Stimulated activated CD8-positive, alpha-beta memory T cell treated with anti-CD3 and anti-CD28 coated beads, Interleukin-2, amount 100 ng/mL, for 1 hour (primary cell): ENCODE data around the gene LRRC46.

Experiments used
- DNase-seq, 2 donors: peaks; one replicate each; pipeline ENCODE4 v3.0.0-alpha.2; 2020; ENCODE audit warnings: low read depth in 2 of 2

The LRRC46 gene

DNA sequence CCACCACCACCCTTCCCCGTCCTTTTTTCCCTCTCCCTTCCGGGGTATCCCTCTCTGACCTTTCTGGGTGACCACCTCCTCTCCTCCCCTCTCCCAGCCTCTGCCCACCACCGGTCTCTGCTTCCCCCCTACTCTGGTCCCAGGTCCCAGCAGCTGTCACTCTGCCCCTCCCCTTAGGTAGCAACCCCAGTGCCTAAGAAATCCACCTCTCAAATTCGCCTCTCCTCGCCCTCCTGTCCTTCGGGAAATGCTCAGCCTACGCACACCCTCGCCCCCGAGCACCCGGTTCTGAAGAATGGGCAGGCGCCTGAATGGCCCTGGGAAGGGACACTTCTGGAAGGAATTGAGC is 20.3 kb downstream of the LRRC46 start:
- DNase-seq: no peak

DNA sequence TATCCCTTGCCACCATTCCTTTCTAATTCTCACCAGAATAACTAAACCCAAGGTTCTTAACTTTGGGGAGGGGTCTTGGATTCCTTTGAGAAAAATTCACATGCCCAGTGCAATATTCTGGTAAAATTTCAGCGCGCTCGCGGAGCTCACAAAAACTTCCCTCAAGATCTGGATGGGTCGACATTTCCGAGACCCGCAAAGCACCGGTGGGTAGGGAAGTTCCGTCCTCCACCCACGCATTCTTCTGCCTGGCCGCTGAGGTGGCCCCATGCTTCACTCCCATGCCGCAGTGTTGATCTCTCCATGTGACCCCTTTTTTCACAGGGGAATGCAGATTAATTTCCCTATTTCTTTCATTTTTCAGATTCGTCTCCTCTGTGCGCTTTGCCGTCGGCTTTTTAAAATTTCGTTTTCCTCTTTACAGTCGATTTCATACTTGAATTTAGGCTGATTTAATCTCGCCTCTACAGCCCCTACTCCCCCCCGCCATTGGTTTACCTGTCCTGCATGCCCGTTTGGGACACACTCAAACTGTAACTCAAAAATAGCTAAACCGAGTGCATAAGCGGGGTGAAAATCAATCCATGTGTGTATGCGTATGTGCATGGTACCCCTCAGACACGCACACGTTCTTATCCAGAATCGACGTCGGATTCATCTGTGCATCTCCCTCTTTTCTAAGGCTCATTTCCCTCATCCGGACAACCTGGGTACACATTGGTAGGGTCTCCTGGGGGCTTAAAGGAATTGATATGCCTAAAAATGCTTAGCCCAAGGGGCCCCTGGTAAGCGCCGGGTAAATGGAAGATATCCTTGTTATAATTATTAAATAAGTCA is 20.9 kb downstream of the LRRC46 start:
- no peak for DNase-seq

DNA sequence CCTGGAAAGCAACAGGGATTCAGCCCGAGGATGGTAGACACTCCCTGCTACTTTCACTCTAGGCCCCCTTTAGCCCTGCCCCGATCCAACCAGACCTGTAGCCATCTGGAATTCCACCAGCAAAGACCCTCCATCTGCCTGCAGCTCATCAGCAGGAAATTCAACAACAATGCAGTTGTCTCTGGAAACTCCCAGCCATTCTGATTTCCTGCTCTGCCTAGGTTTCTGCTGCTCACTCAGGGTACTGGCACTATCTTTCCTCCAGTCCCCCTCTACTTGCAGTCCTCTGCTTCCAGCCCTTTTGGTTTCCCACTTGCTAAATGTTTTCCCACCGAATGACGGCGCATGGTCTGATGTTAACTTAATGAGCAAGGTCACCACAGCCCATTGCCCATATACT is 22.1 kb downstream of the LRRC46 start:
- no peak for DNase-seq

DNA sequence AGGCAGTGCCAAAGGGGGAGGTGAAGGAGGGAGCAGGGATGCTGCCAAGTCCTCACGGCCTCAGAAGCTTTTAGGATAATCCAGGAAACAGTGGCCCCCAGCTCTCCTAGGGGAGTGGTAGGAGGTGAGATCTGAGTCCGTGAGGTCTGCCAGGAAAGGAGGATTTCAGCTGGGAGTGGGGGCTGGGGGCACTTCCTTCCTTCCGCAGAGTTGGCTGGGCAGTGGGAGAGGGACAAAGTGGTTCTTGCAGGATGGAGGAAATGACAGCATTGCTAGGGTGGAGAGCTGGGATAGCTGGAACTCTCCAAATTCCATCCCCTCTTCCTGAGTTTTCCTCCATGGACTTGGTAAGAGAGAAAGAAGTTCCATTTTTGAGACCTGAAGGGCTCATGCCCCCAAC is 24.3 kb downstream of the LRRC46 start:
- no peak for DNase-seq

DNA sequence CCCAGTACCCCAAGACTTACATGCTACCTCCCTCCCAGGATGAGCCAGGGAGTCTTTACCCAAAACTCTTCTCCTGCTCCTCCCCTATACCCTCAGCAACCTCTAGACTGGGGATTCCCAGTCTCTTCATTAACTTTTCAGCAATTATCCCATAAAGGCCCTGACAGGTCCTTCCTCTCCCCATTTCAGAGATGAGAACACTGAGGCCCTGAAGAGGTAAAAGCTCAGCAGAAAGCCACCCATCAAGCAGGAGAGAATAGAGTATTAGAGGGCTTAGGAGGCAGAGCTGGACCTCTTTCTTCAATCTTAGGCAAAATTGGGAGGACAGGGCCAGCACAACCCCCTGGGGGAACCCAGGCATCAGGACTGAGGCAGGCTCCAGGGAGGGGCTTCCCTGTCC is 25.4 kb downstream of the LRRC46 start:
- DNase-seq: no peak

DNA sequence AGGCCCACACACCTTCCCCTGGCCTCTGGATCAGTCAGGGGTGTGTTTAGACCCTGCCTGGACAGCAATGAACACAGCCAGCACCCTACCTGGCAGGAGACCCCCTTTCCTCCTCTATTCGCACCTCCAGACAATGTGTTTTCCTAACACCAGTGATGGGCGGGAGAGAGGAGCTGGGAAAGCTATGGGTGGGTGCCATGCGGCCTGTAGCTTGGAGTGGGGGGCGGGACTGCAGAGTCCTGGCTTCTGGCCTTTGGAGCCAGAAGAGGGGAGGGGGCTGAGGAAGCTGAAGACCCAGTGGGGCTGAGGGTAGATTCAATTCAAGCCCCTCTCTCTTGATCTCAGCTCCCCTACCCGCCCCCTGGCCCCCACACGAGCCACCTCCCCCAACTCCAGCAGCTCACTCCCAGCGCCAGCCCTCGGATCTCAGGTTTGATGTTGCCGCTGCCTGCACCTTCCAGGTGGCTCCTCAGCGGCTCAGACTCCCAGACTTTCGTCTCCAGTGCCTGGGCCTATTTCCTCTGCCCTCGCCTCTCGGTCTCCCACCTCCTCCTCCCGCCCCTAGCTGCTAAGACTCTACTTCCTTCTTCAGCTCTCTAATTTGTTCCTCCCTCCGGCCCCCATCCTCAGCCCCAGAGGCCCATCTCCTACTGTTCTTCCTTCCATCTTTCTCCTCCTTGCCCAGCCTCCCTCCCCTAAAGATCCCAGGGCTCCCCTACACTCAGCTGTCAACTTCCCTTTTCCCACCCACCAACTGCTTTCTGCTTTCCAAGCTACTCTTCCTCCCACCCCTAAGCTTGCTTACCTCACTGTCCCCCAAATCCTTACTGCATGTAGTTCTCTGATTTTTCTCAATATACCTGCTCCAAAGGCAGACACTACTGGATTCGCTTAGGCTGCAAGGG is 26.3 kb downstream of the LRRC46 start:
- no peak for DNase-seq

DNA sequence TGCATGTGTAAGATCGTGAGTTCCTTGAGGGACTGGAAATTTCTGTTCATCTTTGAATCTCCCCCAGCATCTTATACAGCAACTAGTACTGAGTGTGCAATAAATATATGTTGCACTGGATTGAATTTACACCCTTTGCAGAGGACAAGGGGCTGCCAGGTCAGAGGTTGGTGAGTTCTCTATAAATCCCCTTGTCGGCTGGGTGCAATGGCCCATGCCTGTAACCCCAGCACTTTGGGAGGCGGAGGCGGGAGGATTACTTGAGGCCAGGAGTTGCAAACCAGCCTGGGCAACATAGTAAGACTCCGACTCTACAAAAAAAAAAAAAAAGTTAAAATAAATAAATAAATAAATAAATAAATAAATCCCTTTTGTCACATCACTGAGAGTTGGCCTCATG is 28.9 kb downstream of the LRRC46 start:
- no peak for DNase-seq

DNA sequence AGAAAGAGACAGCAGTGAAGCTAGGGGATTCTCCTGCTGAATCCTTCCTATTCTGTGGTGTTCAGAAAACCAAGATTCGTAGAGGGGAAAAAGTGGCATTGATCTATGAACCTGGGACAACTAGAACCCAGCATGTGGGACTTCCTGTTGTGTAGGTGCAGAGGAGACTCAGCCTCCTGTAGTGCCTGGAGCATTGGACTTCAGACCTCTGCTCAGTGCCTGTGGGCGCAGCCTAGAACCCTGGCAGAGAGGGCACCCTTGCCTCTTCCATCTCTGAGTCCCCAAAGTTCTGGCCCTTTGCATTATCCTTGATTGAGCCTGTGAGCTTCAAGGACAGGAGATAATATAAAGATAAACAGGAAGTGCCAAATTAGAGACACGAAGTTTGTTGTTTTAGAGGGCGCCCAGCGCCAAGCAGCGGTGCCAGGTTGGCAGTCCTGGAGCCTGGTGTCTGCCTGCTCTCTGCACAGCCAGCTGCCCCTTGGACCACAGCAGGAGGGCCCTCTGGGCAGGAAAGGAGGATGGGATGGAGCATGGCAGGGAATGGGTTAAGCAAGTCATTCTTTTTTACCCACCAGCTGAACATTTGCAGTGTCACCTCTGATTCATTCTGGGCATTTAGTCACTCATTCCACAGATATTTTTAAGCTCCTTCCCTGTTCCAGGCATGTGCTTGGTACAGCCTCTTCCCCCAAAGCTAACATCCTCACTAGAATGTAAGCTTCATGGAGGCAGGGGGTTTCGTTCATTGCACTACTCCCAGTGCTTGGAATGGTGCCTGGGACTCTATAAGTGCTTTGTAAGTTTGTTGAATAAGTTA is 31.4 kb downstream of the LRRC46 start:
- no peak for DNase-seq

DNA sequence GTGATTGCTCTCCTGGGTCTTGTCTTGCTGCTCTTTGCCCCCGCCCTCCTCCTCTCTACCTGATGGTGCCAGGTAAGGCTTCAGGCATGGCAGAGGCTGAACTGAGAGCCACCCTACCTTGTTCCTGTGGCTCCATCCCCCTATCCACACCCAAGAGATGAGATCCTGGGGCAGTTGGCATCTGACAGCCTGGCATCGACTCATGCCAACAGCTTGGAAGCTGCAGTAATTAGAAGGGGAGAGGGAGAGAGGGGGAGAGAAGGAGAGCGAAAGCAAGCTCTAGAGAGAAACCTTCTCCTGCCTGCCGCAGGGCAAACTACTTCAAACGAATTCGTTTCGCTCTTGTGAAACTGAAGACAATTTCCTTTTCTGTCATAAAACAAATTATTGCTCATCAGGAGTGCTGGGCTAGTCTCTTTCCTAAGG is 33.3 kb downstream of the LRRC46 start:
- DNase-seq: no peak

DNA sequence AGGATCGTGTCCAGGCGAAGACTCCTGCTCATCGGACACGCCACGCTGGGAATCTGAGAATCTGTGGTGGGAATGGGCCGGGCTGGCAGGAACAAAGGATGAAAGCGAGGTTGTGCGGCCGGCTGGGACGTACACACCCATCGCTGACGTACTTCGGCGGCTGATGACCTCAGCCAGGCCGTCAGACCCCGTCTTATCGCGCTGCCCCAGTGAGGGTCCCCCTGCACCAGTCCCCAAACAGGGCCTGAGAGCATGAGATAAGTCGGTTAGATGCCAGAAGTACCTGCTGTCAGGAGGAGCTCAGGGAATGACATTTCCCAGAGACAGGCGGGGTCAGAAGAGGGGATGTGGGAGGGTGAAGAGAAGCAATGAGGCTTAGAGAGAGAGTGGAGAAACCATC is 35.5 kb downstream of the LRRC46 start:
- no peak for DNase-seq

DNA sequence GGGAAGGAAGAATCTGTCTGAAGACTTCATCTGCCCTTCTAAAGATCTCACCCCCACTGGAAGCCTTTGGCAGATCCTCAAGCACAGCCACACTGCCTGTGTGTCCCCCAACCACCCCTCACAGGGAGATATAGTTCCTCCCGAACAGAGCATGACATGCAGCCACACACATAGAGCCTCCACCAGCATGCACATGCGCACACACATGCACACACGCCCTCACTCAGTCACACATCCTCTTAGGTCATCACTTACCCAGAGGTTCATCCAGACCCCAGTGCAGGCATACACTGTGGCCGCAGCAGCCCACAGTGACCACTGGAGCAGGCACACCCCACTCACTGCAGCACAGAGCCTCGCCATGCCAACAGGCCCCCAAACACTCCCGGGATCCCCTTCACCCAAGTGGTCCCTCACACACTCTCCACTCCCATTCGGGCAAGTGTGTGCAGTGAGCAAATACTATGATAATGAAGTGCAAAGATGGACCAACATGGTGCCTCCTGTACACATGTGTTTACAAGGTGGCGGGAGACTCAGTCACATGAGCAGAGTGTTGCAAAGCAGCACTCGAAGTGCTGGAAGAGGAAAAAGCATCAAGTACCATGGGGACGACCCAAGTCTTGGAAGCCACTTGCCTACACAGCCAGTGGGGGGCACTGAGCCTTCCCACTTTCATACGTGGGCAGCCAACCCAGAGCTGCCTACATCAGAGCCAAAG is 36.5 kb downstream of the LRRC46 start:
- no peak for DNase-seq

DNA sequence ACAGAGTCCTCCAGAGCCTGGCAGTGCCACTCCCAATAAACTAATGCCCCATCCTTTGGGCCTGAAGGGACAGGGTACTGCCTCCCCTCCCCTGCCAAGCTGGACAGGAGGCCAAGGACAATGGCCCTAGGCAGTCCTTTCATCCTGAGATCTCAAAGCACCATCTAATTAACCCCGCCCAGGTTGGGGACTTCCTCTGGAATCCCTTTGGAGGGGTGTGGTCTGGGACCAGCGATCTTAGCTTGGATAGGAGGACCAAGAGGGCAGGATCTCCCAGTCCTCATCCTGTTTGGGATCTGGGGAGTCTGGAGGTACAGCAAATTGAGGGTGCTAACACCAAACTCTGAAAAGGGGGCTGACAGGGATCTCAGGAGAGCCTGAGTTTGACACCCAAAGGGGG is 37.6 kb downstream of the LRRC46 start:
- DNase-seq: no peak

DNA sequence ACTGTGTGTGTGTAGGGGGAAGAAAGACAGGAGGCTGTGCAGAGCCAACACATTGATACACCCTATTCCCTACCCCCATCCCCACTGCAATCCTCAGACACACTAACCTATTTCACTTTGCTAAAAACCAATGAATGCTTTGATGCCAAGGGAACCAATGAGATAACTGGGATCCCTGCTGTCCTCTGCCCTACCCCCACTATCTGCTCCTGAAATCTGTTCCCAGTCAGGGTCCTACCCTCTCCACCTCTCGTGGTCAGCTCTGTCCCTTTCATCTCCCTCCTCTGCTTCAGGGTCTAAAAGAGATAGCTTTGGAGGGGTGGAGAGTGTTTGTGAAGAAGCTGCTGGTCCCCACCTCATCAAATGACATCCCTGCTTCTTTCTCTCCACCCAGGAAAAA is 38.6 kb downstream of the LRRC46 start:
- no peak for DNase-seq

DNA sequence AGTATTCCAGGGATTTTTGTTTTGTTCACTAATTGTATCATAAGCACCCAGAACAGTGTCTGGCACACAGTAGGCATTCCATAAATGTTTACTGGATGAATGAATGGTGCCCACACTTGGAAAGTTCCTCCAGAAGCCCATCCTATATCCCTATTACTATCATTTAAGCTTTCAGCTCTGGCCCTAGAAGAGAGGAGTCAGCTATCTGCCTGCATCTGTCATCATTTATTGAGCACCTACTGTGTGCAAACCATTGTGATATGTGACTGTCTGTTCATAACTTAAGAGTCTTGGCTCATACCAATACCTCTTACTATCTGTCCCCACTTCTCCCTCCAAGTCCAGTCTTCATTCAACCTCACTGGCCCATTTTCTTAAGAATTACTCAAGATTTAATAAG is 39.6 kb downstream of the LRRC46 start:
- DNase-seq: no peak

DNA sequence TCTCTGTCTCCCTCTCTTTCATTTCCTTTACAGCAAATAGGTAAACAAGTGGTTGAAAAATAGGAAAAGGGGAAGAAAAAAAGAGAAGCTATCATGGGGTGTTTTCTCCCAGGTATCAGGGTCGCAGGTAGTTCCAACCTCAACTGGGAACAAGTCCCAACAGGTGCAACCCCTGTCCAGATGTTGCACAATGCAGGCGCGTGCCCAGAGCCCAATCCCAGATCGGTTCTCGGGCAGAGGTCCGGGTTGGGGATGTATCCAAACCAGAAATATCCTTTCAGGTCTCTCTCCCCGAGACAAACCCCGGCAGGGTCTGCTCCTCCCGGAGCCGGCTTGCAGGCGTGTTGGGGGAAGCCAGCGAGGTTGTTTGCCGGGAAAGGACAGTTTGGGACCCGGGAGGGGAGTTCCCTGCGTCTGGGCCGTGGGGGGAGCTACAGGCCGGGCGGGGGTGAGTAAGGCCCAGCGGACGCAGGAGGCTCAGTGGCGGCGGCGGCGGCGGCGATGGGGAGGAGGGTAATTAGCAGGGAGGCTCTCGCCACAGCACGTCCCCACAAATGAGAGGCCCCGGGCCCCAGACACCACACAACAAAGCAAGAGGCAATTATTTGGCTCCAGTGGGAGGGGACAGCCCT is 40.7 kb downstream of the LRRC46 start:
- no peak for DNase-seq

DNA sequence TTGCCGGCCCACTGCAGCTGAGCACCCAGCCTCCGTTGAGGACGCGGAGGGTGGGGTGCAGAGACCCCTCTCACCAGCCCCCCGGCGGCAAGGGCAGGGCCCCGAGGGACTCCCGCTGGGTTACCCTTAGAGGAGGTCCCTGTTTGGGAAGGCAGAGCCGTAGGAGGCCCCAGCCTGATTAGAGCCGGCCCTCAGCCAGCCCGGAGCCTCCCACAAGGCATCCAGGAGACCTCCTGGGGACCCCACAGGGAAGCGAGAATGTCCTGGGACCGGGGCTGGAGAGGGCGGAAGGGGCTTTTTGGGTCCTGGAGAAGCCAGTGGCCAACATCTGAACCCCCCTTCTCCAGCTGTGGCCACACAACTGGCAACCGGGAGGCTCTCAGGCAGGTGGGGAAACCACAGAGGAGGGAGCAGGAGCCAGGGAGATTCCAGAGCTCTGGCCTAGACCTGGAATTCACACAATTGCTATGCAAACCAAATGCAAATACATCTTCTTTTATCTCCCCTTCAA is 41.2 kb downstream of the LRRC46 start:
- no peak for DNase-seq

DNA sequence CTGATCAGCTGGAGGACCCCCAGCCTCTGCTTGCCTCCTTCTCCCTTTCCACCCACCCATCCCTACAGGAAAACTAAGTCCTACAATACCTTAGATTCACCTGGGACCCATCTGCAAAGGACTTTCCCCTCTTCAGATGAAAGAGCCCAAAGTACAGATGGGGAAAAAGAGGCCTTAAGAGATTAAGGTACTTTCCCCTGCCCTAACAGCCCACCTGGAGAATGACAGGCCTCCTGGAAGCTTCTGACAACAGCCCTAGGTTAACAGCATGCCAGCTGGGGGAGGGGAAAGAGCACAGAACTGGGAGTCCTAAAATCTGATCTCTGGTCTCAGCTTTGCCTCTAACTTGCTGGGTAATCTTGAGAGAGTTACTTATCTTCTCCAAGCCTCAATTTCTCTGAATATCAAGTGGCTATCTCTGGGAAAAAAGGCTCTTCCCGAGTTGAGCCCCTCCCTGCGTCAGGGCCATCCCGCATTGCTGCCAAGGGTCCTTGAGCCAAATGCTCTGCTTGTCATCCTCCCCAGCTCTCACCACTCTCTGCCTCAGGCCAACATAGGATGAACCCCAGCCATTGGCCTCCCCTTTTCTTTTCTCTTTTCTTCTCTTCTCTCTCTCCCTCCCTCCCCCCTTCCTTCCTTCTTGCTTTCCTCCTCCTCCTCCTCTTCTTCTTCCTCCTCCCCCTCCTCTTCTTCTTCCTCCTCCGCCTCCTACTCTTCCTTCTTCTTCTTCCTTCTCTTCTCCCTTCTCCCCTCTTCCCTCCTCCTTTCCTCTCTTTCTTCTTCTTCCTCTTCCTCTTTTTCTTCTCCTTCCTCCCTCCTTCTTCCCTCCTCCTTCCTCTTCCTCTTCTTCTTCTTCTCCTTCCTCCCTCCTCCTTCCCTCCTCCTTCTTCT is 42.0 kb downstream of the LRRC46 start:
- no peak for DNase-seq

DNA sequence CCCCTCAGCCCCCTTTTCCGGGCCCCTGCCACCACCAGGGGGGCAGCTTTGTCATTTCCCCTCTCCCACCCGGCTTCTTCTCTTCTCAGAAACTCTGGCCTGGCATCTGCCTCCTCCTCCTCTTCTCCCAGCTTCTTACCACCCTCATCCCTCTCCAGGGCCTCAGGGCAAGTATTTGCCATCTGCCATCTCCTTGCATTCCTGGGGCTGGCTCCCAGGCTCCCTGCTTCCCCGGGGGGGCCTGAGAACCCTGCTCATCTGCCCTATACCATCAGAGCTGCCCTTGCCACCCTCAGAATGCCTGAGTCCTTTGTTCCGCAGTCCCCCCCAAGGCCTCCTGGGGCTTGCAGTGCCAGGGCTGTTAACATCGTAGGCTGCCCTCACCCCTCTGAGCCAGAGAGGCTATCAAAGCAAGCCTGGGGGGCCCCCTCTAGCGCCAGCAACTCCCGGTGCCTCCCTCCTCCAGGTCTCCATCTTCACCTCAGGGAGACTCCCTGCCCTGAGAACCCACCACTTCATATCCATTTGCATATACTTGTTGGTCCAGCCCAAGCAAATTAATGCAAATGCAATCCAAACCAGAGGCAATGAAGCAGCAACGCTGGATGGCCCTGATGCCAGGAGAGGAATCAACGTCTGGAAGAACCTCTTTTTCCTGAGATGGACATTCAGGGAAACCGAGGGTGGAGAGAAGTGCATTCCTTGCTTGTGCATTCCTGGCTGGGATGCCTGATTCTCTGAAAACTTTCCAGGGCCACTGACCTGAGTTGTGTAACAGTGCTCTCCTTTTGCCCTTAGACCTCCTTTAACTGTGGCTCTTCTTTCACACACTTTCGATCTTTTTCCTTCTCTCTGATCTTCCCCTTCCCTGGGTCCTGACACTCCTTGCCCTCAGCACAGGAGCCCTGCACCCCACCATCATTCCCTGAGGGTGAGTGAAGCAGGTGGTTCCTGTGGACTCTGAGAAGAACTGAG is 43.8 kb downstream of the LRRC46 start:
- no peak for DNase-seq
